H1 (cell line): ENCODE measurements around the gene PLXDC2. TPM values are rescaled to one million over a fixed set of nuclear protein-coding genes. Genes with fewer than 3 reads are reported as not detected.
A peak's percentile ranks its signal among the peaks of the same experiment; 100 is the strongest.

Experiments
- CTCF ChIA-PET: fragments of 300-600 bp; sonication (Branson Sonifier 250); formaldehyde crosslinking; loops from one replicate; lab custom pipeline; 2021; ENCODE audit not compliant: partially characterized antibody; lab: Charles Lee
- POLR2A ChIA-PET: fragments of 300-600 bp; sonication (Branson Sonifier 250); formaldehyde crosslinking; loops from one replicate; lab custom pipeline; 2021; ENCODE audit warnings: inconsistent platforms; ENCODE audit not compliant: partially characterized antibody; lab: Charles Lee
- DNase-seq, 2 experiments: peaks; one replicate each; pipeline versions ENCODE4 v3.0.0 to v3.0.0-alpha.2; 2010 to 2022; ENCODE audit warnings: low spot score in 2 of 2, low read depth in 1 of 2, mixed read lengths in 1 of 2
- FAIRE-seq: peaks from 2 replicates; lab custom pipeline; 2011; peaks lifted over from hg19 to GRCh38; lab: Jason Lieb, UNC
- H2AFZ ChIP-seq: 2 replicates; pipeline ENCODE4 v1.8.1; 2012; ENCODE audit warnings: low read length, inconsistent platforms
- H2AK5ac ChIP-seq: 2 replicates; pipeline ENCODE4 v1.6.1; 2013; ENCODE audit warnings: low read depth, low read length
- H2BK120ac ChIP-seq: replicated peaks from 2 replicates; pipeline ENCODE3; 2013; ENCODE audit warnings: low read depth, low read length, inconsistent platforms
- H2BK12ac ChIP-seq: 2 replicates; pipeline ENCODE4 v1.6.1; 2013; ENCODE audit warnings: low read depth, low read length
- H2BK15ac ChIP-seq: 2 replicates; pipeline ENCODE4 v1.6.1; 2013; ENCODE audit warnings: low read length
- H2BK20ac ChIP-seq: 2 replicates; pipeline ENCODE4 v1.6.1; 2013; ENCODE audit warnings: low read length
- H2BK5ac ChIP-seq: 2 replicates; pipeline ENCODE4 v1.6.1; 2013; ENCODE audit warnings: low read depth, low read length
- H3K14ac ChIP-seq: 2 replicates; pipeline ENCODE4 v1.6.1; 2013; ENCODE audit warnings: inconsistent platforms; ENCODE audit not compliant: insufficient read length
- H3K18ac ChIP-seq: 2 replicates; pipeline ENCODE4 v1.6.1; 2013; ENCODE audit warnings: low read length; ENCODE audit errors: extremely low read depth
- H3K23ac ChIP-seq: 2 replicates; pipeline ENCODE4 v1.6.1; 2013; ENCODE audit warnings: inconsistent platforms; ENCODE audit not compliant: insufficient read length
- H3K23me2 ChIP-seq: 2 replicates; pipeline ENCODE4 v1.6.1; 2013; ENCODE audit warnings: low read depth, low read length
- H3K27ac ChIP-seq: 2 replicates; pipeline ENCODE4 v1.6.1; 2011; ENCODE audit warnings: low read depth, low read length, inconsistent platforms
- H3K27me3 ChIP-seq, 4 experiments: replicated peaks in 1 of 4; 1 replicate in 1 of 4; 2 replicates in 3 of 4; pipeline versions ENCODE4 v1.6.1 to v1.8.1; 2011 to 2013; ENCODE audit warnings: low read length in 3 of 4, mild to moderate bottlenecking in 3 of 4, inconsistent platforms in 2 of 4, mixed read lengths in 2 of 4, moderate library complexity in 1 of 4; ENCODE audit not compliant: control insufficient read depth in 3 of 4, insufficient read depth in 3 of 4; ENCODE audit errors: extremely low read depth in 1 of 4
- H3K36me3 ChIP-seq, 4 experiments: 2 replicates each; pipeline versions ENCODE4 v1.6.1 to v1.8.1; 2011 to 2013; ENCODE audit warnings: mild to moderate bottlenecking in 4 of 4, low read length in 3 of 4, moderate library complexity in 2 of 4, control low read depth in 1 of 4, inconsistent platforms in 1 of 4; ENCODE audit not compliant: insufficient read depth in 4 of 4, control insufficient read depth in 2 of 4
- H3K4ac ChIP-seq: replicated peaks from 2 replicates; pipeline ENCODE3; 2013; ENCODE audit warnings: low read length, low read depth, mixed read lengths, inconsistent platforms; ENCODE audit not compliant: insufficient read length
- H3K4me1 ChIP-seq, 4 experiments: replicated peaks in 1 of 4; 1 replicate in 1 of 4; 2 replicates in 3 of 4; pipeline versions ENCODE4 v1.6.1 to v1.8.1; 2011 to 2013; ENCODE audit warnings: low read length in 3 of 4, inconsistent platforms in 2 of 4, mixed read lengths in 1 of 4; ENCODE audit not compliant: insufficient read depth in 4 of 4, control insufficient read depth in 3 of 4
- H3K4me2 ChIP-seq, 2 experiments: 2 replicates each; pipeline versions ENCODE4 v1.6.1 to v1.8.1; 2011 to 2013; ENCODE audit warnings: low read depth in 2 of 2, low read length in 2 of 2, control low read depth in 1 of 2, inconsistent platforms in 1 of 2, mild to moderate bottlenecking in 1 of 2; ENCODE audit not compliant: insufficient read depth in 1 of 2
- H3K4me3 ChIP-seq, 4 experiments: fragments of 200-600, 300-600 bp in 1 of 4; sonication (generic), shearing (Covaris generic), sonication (Bioruptor Twin) in 1 of 4; 2 replicates each; pipeline versions ENCODE4 v1.5.1 to v1.8.1; 2011 to 2016; ENCODE audit warnings: low read length in 4 of 4, low read depth in 3 of 4, control low read depth in 2 of 4, inconsistent platforms in 2 of 4, mild to moderate bottlenecking in 2 of 4, mixed read lengths in 1 of 4, moderate library complexity in 1 of 4; ENCODE audit not compliant: insufficient read depth in 2 of 4; ENCODE audit errors: extremely low read depth in 1 of 4
- H3K56ac ChIP-seq: replicated peaks from 2 replicates; pipeline ENCODE3; 2013; ENCODE audit warnings: low read depth, mild to moderate bottlenecking, mixed read lengths, low read length, inconsistent platforms; ENCODE audit not compliant: insufficient read length
- H3K79me1 ChIP-seq: 2 replicates; pipeline ENCODE4 v1.6.1; 2013; ENCODE audit warnings: low read depth, low read length, control low read depth
- H3K79me2 ChIP-seq, 2 experiments: 2 replicates each; pipeline versions ENCODE4 v1.6.1 to v1.8.1; 2012 to 2013; ENCODE audit warnings: low read length in 2 of 2, mild to moderate bottlenecking in 2 of 2, inconsistent platforms in 1 of 2; ENCODE audit not compliant: insufficient read depth in 2 of 2, control insufficient read depth in 1 of 2
- H3K9ac ChIP-seq, 4 experiments: replicated peaks in 1 of 4; 1 replicate in 1 of 4; 2 replicates in 3 of 4; pipeline versions ENCODE4 v1.6.1 to v1.8.1; 2011 to 2013; ENCODE audit warnings: low read depth in 3 of 4, low read length in 3 of 4, control low read depth in 2 of 4, mild to moderate bottlenecking in 2 of 4, moderate library complexity in 2 of 4, inconsistent platforms in 1 of 4; ENCODE audit errors: extremely low read depth in 1 of 4
- H3K9me3 ChIP-seq, 2 experiments: 2 replicates each; pipeline versions ENCODE4 v1.6.1 to v1.8.1; 2012 to 2013; ENCODE audit warnings: mild to moderate bottlenecking in 2 of 2, moderate library complexity in 2 of 2, control low read depth in 1 of 2, inconsistent platforms in 1 of 2, low read depth in 1 of 2, low read length in 1 of 2, mixed read lengths in 1 of 2; ENCODE audit not compliant: insufficient read depth in 2 of 2
- H4K20me1 ChIP-seq, 2 experiments: replicated peaks in 1 of 2; 2 replicates each; pipeline versions ENCODE3 to v1.8.1; 2011 to 2013; ENCODE audit warnings: inconsistent platforms in 2 of 2, low read length in 2 of 2, mild to moderate bottlenecking in 1 of 2; ENCODE audit not compliant: insufficient read depth in 2 of 2, control insufficient read depth in 1 of 2
- H4K5ac ChIP-seq: 2 replicates; pipeline ENCODE4 v1.6.1; 2013; ENCODE audit warnings: low read length, low read depth, mixed read lengths, inconsistent platforms; ENCODE audit not compliant: insufficient read length
- H4K8ac ChIP-seq: 2 replicates; pipeline ENCODE4 v1.8.0; 2013; ENCODE audit warnings: mild to moderate bottlenecking, moderate library complexity, low read length, inconsistent platforms; ENCODE audit not compliant: insufficient read depth; ENCODE audit errors: extremely low read depth
- H4K91ac ChIP-seq: replicated peaks from 2 replicates; pipeline ENCODE3; 2013; ENCODE audit warnings: low read length, mixed read lengths, inconsistent platforms; ENCODE audit not compliant: insufficient read length
- BACH1 ChIP-seq: IDR thresholded peaks from 2 replicates; pipeline ENCODE4 v1.6.1; 2012; ENCODE audit warnings: low read length, improper control_type of control experiment
- BCL11A ChIP-seq, 2 experiments: IDR thresholded peaks; one replicate each; pipeline ENCODE4 v1.6.1; 2011; ENCODE audit warnings: low read depth in 2 of 2, low read length in 2 of 2, mild to moderate bottlenecking in 2 of 2
- CHD2 ChIP-seq: IDR thresholded peaks from 2 replicates; pipeline ENCODE4 v1.6.1; 2012; ENCODE audit warnings: low read length, improper control_type of control experiment
- EGR1 ChIP-seq: IDR thresholded peaks from 2 replicates; pipeline ENCODE4 v1.6.1; 2011; ENCODE audit warnings: low read depth, low read length, borderline replicate concordance
- EP300 ChIP-seq, 2 experiments: IDR thresholded peaks; 1 replicate in 1 of 2; 2 replicates in 1 of 2; pipeline ENCODE4 v1.6.1; 2011 to 2012; ENCODE audit warnings: low read depth in 2 of 2, low read length in 2 of 2, mild to moderate bottlenecking in 2 of 2, borderline replicate concordance in 1 of 2, inconsistent platforms in 1 of 2, moderate library complexity in 1 of 2
- JUN ChIP-seq: IDR thresholded peaks from 2 replicates; pipeline ENCODE4 v1.6.1; 2011; ENCODE audit warnings: low read depth, mild to moderate bottlenecking, improper control_type of control experiment, low read length
- MAFK ChIP-seq: IDR thresholded peaks from 2 replicates; pipeline ENCODE4 v1.6.1; 2012; ENCODE audit warnings: low read depth, mild to moderate bottlenecking, improper control_type of control experiment, low read length
- NRF1 ChIP-seq: IDR thresholded peaks from 2 replicates; pipeline ENCODE4 v1.6.1; 2011; ENCODE audit warnings: mild to moderate bottlenecking, low read depth, low read length, improper control_type of control experiment
- POLR2AphosphoS5 ChIP-seq: IDR thresholded peaks from 2 replicates; pipeline ENCODE4 v1.6.1; 2011; ENCODE audit warnings: low read depth, low read length
- RFX5 ChIP-seq: IDR thresholded peaks from 2 replicates; pipeline ENCODE4 v1.6.1; 2011; ENCODE audit warnings: low read depth, low read length, improper control_type of control experiment, borderline replicate concordance
- RXRA ChIP-seq: IDR thresholded peaks from 2 replicates; pipeline ENCODE4 v1.6.1; 2011; ENCODE audit warnings: low read depth, mild to moderate bottlenecking, low read length, moderate library complexity; ENCODE audit not compliant: insufficient read depth
- SAP30 ChIP-seq: fragments of 300-600 bp; sonication (generic); IDR thresholded peaks from 2 replicates; pipeline ENCODE4 v1.7.1; 2012; ENCODE audit warnings: low read length, moderate library complexity, mild to moderate bottlenecking, inconsistent platforms; ENCODE audit not compliant: insufficient read depth, insufficient replicate concordance
- TBP ChIP-seq: IDR thresholded peaks from 2 replicates; pipeline ENCODE4 v1.6.1; 2011; ENCODE audit warnings: low read depth, low read length, improper control_type of control experiment
- WGBS, 2 experiments: shearing (Covaris generic) in 1 of 2; methylation state at CpG; one replicate each; pipeline versions ENCODE4 v1.1.6 to v1.1.7; 2013 to 2015; ENCODE audit warnings: low lambda C conversion rate in 2 of 2, mixed read lengths in 2 of 2, inconsistent platforms in 1 of 2, low coverage in 1 of 2, missing lambda C conversion rate in 1 of 2; ENCODE audit not compliant: insufficient replicate concordance in 2 of 2, insufficient coverage in 1 of 2, insufficient read length in 1 of 2; ENCODE audit errors: extremely low coverage in 1 of 2, missing lambda C conversion rate in 1 of 2; 5-methylcytosine and 5-hydroxymethylcytosine counted together
- polyA plus RNA-seq, 7 experiments: library from polyadenylated mRNA; depleted of rRNA in 3 of 7; stranded (reverse) in 5 of 7; unstranded in 2 of 7; fragments of >200 nt in 5 of 7; fragments of 200-250 nt in 2 of 7; gene quantifications; 1 replicate in 5 of 7; 2 replicates in 1 of 7; 4 replicates in 1 of 7; pipeline versions ENCODE4 v1.2.1 to v1.2.3, GENCODE V29; 2011 to 2013; ENCODE audit warnings: missing spikeins in 2 of 7, mixed read lengths in 2 of 7
- total RNA-seq: library from RNA; stranded (reverse); fragmentation: NEBNext Ultra II Directional; extraction: Animal tissue kit (Norgen Biotek cat#: 25700); gene quantifications from 2 replicates; pipeline ENCODE4 v1.2.1, GENCODE V29; 2021

Gene PLXDC2
- total and polyA plus RNA-seq, 2 of the 8 experiments (the other 6 are each of a cell fraction or from before 2014, with no cell fraction given): 23.0 to 40.5 TPM

DNA sequence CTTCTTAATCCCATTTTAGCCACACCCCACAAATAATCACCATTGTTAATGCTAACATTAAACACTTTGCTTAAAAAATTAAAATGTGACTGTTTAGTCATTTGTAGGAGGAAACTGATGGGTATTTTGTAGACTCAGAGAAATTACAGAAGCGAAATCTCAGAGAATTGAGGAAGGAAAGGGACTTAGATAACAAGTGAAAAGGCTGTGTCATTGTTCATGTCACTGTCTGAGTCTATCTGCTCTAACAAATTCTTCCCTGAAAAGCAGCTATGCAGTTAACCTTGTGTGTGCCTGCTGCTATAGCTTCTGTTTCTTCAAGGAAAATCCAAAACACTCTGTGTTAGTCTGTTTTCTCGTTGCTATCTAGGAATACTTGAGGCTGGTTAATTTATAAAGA lies 40.9 kb upstream of the PLXDC2 start:
- Histone ChIP-seq H3K4ac (no peak overlapping the region), H3K4me3 (no peak overlapping the region), H2BK5ac (no peak overlapping the region), H3K27me3 (no peaks in the 10 kb centered on the region), H3K23me2 (no peaks in the 10 kb centered on the region), H3K9ac (no peak overlapping the region), H2BK20ac (no peak overlapping the region), H3K36me3 (no peaks in the 10 kb centered on the region), H3K23ac (no peak overlapping the region), H4K20me1 (no peaks in the 10 kb centered on the region), H3K14ac (no peak overlapping the region), H3K4me2 (no peak overlapping the region), H3K4me1 (no peaks in the 10 kb centered on the region), H2AFZ (no peak overlapping the region; the same call in 1 of the 2 replicates), H3K9me3 (no peaks in the 10 kb centered on the region), H2BK15ac (no peak overlapping the region), H3K27ac (no peak overlapping the region), H4K91ac (no peak overlapping the region), H2AK5ac (no peak overlapping the region), H3K56ac (no peak overlapping the region), H2BK120ac (no peak overlapping the region), H3K18ac (no peak overlapping the region), H3K79me2 (no peaks in the 10 kb centered on the region), H4K8ac (no peak overlapping the region), H4K5ac (no peak overlapping the region), H2BK12ac (no peak overlapping the region), H3K79me1 (no peaks in the 10 kb centered on the region)
- no peak for TF ChIP-seq NRF1
- no peak for TF ChIP-seq MAFK
- TF ChIP-seq EGR1: no peak
- TF ChIP-seq CHD2: no peak
- no peak for TF ChIP-seq BACH1
- no peak for TF ChIP-seq POLR2AphosphoS5
- no peak for TF ChIP-seq TBP
- no peak for TF ChIP-seq RXRA
- TF ChIP-seq JUN: no peak
- TF ChIP-seq BCL11A (IDR thresholded peaks at IDR 0.05; ENCODE audit: low read depth in 2 of 2, low read length in 2 of 2): no peak
- TF ChIP-seq RFX5: no peak
- TF ChIP-seq EP300 (IDR thresholded peaks at IDR 0.05; ENCODE audit: borderline replicate concordance in 1 of 2, low read depth in 2 of 2, low read length in 2 of 2): no peak
- TF ChIP-seq SAP30: no peak
- DNase-seq (no peak), FAIRE-seq (peak; percentile 13)
- CTCF ChIA-PET: interaction anchor here (1.5 kb wide), 1 partner anchor 17 kb away, joined by 3 read pairs; no protein-coding TSS in a partner anchor
- 86% methylated on average over 2 of the region's 2 CpGs; no CpG with 5 or more reads in 1 of the 2 experiments for WGBS, 2 experiments
- POLR2A ChIA-PET: no interaction called here
